Brain microvascular endothelial cell (primary cell): ENCODE results near the gene ERGIC3.

ENCODE experiments used
- DNase-seq: peaks from one replicate; pipeline ENCODE4 v3.0.0-alpha.2; 2020
- H3K27ac ChIP-seq: fragments of 250-450 bp; sonication (Bioruptor Pico); 2 replicates; pipeline ENCODE4 v1.5.1; 2020; ENCODE audit warnings: mild to moderate bottlenecking, moderate library complexity
- H3K27me3 ChIP-seq: fragments of 250-450 bp; sonication (Bioruptor Pico); replicated peaks from 2 replicates; pipeline ENCODE4 v1.5.1; 2020; ENCODE audit warnings: mild to moderate bottlenecking
- H3K36me3 ChIP-seq: fragments of 250-450 bp; sonication (Bioruptor Pico); replicated peaks from 2 replicates; pipeline ENCODE4 v1.5.1; 2020; ENCODE audit warnings: mild to moderate bottlenecking
- H3K4me3 ChIP-seq: 2 replicates; pipeline ENCODE4 v1.5.1; 2011; ENCODE audit warnings: low read depth, mild to moderate bottlenecking, control low read depth, low read length, moderate library complexity
- CTCF ChIP-seq: IDR thresholded peaks from 2 replicates; pipeline ENCODE4 v1.5.1; 2011; ENCODE audit warnings: low read depth, mild to moderate bottlenecking, moderate library complexity, low read length, control low read depth, inconsistent platforms; ENCODE audit errors: missing control alignments
- in situ Hi-C: cut with HindIII; loops from 2 replicates; pipeline ENCODE4 v1.10.0; 2017; ENCODE audit warnings: low sequenced_read_pairs, low pct_ligation_motif_present

ERGIC3 gene

GRCh38 chr20:35595456-35595855 lies 53.6 kb downstream of the ERGIC3 start:
- Histone ChIP-seq H3K4me3 (no peak overlapping the region), H3K36me3 (no peaks in the 10 kb centered on the region), H3K27me3 (peaks cover 2% of the 10 kb centered on the region), H3K27ac (no peak overlapping the region)
- no peak for TF ChIP-seq CTCF
- DNase-seq = no peak
- in situ Hi-C loops = no loop called here

- Histone ChIP-seq H3K27me3 (peaks cover 6% of the 10 kb centered on the region), H3K27ac (no peak overlapping the region), H3K4me3 (no peak overlapping the region), H3K36me3 (no peaks in the 10 kb centered on the region)
- DNase-seq = no peak
- no peak for TF ChIP-seq CTCF
- in situ Hi-C loops = no loop called here
Measured at GRCh38 chr20:35595901-35596300, 54.0 kb downstream of the ERGIC3 start.

- H3K27me3 ChIP-seq = peaks cover 6% of the 10 kb centered on the region
- H3K36me3 ChIP-seq = no peaks in the 10 kb centered on the region
- in situ Hi-C loops = no loop called here
- H3K27ac ChIP-seq = no peak overlapping the region
- no peak for TF ChIP-seq CTCF
- no peak for DNase-seq
- no peak overlapping the region for H3K4me3 ChIP-seq
Measured at GRCh38 chr20:35597186-35597585, 55.3 kb downstream of the ERGIC3 start.

- H3K27me3 ChIP-seq = peaks cover 6% of the 10 kb centered on the region
- no peak overlapping the region for H3K4me3 ChIP-seq
Measured at GRCh38 chr20:35598476-35598875, 56.6 kb downstream of the ERGIC3 start.

GRCh38 chr20:35598899-35599775 lies 57.3 kb downstream of the ERGIC3 start:
- Histone ChIP-seq H3K4me3 (no peak overlapping the region), H3K27ac (no peak overlapping the region), H3K36me3 (no peaks in the 10 kb centered on the region), H3K27me3 (peaks cover 6% of the 10 kb centered on the region)
- DNase-seq = no peak
- in situ Hi-C loops = no loop called here
- TF ChIP-seq CTCF = no peak

More at GRCh38 chr20:35598476-35598875, 56.6 kb downstream of the ERGIC3 start:
- in situ Hi-C loops = no loop called here
- H3K27ac ChIP-seq = no peak overlapping the region
- no peak for DNase-seq
- no peak for TF ChIP-seq CTCF
- no peaks in the 10 kb centered on the region for H3K36me3 ChIP-seq

GRCh38 chr20:35599776-35600120 lies 57.9 kb downstream of the ERGIC3 start:
- Histone ChIP-seq H3K27ac (no peak overlapping the region), H3K36me3 (no peaks in the 10 kb centered on the region), H3K4me3 (no peak overlapping the region), H3K27me3 (peaks cover 6% of the 10 kb centered on the region)
- in situ Hi-C loops = no loop called here
- no peak for TF ChIP-seq CTCF
- no peak for DNase-seq
